Breast epithelium (tissue), 4 donors: ENCODE results near the gene ICAM4. TPM values are rescaled to one million over a fixed set of nuclear protein-coding genes. Genes with fewer than 3 reads are reported as not detected.

Source experiments
- DNase-seq, 2 donors: peaks; one replicate each; pipeline ENCODE4 v3.0.0-alpha.2; 2019; ENCODE audit warnings: low spot score in 2 of 2
- H3K27ac ChIP-seq, 2 donors: fragments of 200-600 bp; sonication (generic) in 1 of 2; one replicate each; pipeline ENCODE4 v1.5.1; 2016 to 2019; ENCODE audit warnings: mild to moderate bottlenecking in 1 of 2
- H3K27me3 ChIP-seq, 2 donors: fragments of 200-600 bp; sonication (generic) in 1 of 2; one replicate each; pipeline versions ENCODE4 v1.5.1 to v1.6.0; 2017 to 2019; ENCODE audit warnings: control low read depth in 1 of 2, mild to moderate bottlenecking in 1 of 2
- H3K36me3 ChIP-seq: fragments of 200-600 bp; one replicate; pipeline ENCODE4 v1.5.1; 2019
- H3K4me1 ChIP-seq, 2 donors: fragments of 200-600 bp; sonication (generic); one replicate each; pipeline ENCODE4 v1.5.1; 2016 to 2019; ENCODE audit warnings: control low read depth in 1 of 2
- H3K4me3 ChIP-seq, 3 donors: fragments of 200-600 bp; sonication (generic); 1 replicate in 2 of 3; 2 replicates in 1 of 3; pipeline ENCODE4 v1.5.1; 2016 to 2019; ENCODE audit warnings: mild to moderate bottlenecking in 3 of 3, moderate library complexity in 2 of 3
- H3K9me3 ChIP-seq, 2 donors: fragments of 200-600 bp; sonication (generic) in 1 of 2; one replicate each; pipeline ENCODE4 v1.5.1; 2016 to 2019; ENCODE audit warnings: control low read depth in 1 of 2
- POLR2A ChIP-seq: fragments of 450-650 bp; IDR thresholded peaks from one replicate; pipeline ENCODE4 v1.6.1; 2016; ENCODE audit warnings: antibody characterized with exemption, mild to moderate bottlenecking, moderate library complexity
- POLR2AphosphoS5 ChIP-seq, 3 donors: sonication (generic); formaldehyde crosslinking; IDR thresholded peaks; one replicate each; pipeline ENCODE4 v1.6.1; 2017; ENCODE audit warnings: antibody characterized with exemption in 3 of 3
- intact Hi-C: fragments of 100-400 bp; cut with DNase I; formaldehyde crosslinking; loops from one replicate; pipeline ENCODE4 v1.15.1; 2023; ENCODE audit warnings: low total_unique reads
- total RNA-seq, 3 donors: library from RNA; depleted of rRNA; stranded (reverse); fragments of >200 nt; gene quantifications; one replicate each; pipeline ENCODE4 v1.1.0, GENCODE V29; 2016
- TF ChIP-seq, protein P1 (sequence below), 3 donors: fragments of 450-650 bp; IDR thresholded peaks; one replicate each; pipeline ENCODE4 v1.5.1; 2016 to 2017; ENCODE audit warnings: antibody characterized with exemption in 3 of 3, mild to moderate bottlenecking in 3 of 3, moderate library complexity in 3 of 3

Gene ICAM4
- total RNA-seq, 3 donors from 2014 or later: 1.1 to 1.6 TPM; not detected in 1

DNA sequence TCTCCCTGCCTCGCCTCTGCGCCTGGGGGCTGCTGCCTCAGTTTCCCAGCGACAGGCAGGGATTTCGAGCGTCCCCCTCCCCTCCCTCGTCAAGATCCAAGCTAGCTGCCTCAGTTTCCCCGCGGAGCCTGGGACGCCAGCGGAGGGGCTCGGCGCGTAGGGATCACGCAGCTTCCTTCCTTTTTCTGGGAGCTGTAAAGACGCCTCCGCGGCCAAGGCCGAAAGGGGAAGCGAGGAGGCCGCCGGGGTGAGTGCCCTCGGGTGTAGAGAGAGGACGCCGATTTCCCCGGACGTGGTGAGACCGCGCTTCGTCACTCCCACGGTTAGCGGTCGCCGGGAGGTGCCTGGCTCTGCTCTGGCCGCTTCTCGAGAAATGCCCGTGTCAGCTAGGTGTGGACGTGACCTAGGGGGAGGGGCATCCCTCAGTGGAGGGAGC lies 16.6 kb upstream of the ICAM4 start:
- TF ChIP-seq, protein P1, sequence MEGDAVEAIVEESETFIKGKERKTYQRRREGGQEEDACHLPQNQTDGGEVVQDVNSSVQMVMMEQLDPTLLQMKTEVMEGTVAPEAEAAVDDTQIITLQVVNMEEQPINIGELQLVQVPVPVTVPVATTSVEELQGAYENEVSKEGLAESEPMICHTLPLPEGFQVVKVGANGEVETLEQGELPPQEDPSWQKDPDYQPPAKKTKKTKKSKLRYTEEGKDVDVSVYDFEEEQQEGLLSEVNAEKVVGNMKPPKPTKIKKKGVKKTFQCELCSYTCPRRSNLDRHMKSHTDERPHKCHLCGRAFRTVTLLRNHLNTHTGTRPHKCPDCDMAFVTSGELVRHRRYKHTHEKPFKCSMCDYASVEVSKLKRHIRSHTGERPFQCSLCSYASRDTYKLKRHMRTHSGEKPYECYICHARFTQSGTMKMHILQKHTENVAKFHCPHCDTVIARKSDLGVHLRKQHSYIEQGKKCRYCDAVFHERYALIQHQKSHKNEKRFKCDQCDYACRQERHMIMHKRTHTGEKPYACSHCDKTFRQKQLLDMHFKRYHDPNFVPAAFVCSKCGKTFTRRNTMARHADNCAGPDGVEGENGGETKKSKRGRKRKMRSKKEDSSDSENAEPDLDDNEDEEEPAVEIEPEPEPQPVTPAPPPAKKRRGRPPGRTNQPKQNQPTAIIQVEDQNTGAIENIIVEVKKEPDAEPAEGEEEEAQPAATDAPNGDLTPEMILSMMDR (IDR thresholded peaks at IDR 0.05): no peak
- no peak for TF ChIP-seq POLR2A
- TF ChIP-seq POLR2AphosphoS5 (IDR thresholded peaks at IDR 0.05): no peak
- Histone ChIP-seq H3K36me3 (no peaks in the 10 kb centered on the region), H3K4me1 (no peaks in the 10 kb centered on the region), H3K27ac (peak overlapping the region; percentile 88 to 91), H3K9me3 (no peaks in the 10 kb centered on the region), H3K4me3 (peak overlapping the region; percentile 59 to 68 (median 63)), H3K27me3 (no peaks in the 10 kb centered on the region)
- DNase-seq: no peak
- intact Hi-C loops: no loop called here

- Histone ChIP-seq H3K36me3 (no peaks in the 10 kb centered on the region), H3K4me1 (no peaks in the 10 kb centered on the region), H3K4me3 (peak within 1 kb of the TSS; percentile 59 to 68 (median 63))
These were observed 15.9 kb upstream of the ICAM4 start, which contains the start of gene ICAM1 for GRCh38 chr19:10270616-10271394. Gene ICAM1, plus strand, starts transcription at chr19:10271120. Its CDS starts 40 bp downstream, at chr19:10271160.

DNA sequence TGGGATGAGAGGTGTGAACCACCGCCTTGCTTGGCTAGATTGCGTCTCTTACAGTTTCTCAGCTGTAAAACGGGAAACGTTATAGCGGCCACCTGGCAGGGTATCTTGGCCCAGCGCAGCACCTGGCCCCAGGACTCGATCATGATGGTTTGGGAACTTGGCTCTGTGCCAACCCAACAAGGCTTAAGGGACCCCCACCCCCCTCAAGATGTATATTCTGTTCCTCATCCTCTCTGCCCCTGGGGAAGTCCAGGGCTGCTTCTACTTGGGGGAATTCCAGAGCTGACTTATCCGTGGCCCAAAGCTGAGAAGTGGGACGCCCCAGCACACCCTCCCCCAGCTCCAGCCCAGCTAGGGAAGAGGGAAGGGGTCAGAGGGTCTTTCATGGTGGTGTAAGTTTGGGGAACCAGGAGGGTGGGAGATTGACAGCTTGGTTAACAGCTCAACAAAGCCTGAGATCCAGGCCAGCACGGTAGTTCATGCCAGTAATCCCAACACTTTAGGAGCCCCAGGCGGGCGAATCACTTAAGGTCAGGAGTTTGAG lies 15.1 kb upstream of the ICAM4 start:
- no peaks in the 10 kb centered on the region for H3K9me3 ChIP-seq
- DNase-seq: no peak
- no peaks in the 10 kb centered on the region for H3K4me1 ChIP-seq
- no peaks in the 10 kb centered on the region for H3K27me3 ChIP-seq
- H3K4me3 ChIP-seq: peak overlapping the region; percentile 59 to 68 (median 63)
- no peaks in the 10 kb centered on the region for H3K36me3 ChIP-seq
- intact Hi-C loops: no loop called here
- TF ChIP-seq, protein P1 (IDR thresholded peaks at IDR 0.05): no peak
- TF ChIP-seq POLR2A: no peak
- TF ChIP-seq POLR2AphosphoS5 (IDR thresholded peaks at IDR 0.05): no peak
- H3K27ac ChIP-seq: peak overlapping the region; percentile 88 to 91

More at GRCh38 chr19:10270616-10271394, 15.9 kb upstream of the ICAM4 start, which contains the start of gene ICAM1:
- DNase-seq: peak; percentile 66 to 79
- intact Hi-C loops: no loop called here
- Histone ChIP-seq H3K27ac (peak within 1 kb of the TSS; percentile 88 to 91), H3K9me3 (no peaks in the 10 kb centered on the region), H3K27me3 (no peaks in the 10 kb centered on the region)
- TF ChIP-seq POLR2A (peak; percentile 54), POLR2AphosphoS5 (IDR thresholded peaks at IDR 0.05) (peak; percentile 80 to 98 (median 90))
- TF ChIP-seq, protein P1 (IDR thresholded peaks at IDR 0.05): peak in 2 of 3 donors; percentile 22 to 39

DNA sequence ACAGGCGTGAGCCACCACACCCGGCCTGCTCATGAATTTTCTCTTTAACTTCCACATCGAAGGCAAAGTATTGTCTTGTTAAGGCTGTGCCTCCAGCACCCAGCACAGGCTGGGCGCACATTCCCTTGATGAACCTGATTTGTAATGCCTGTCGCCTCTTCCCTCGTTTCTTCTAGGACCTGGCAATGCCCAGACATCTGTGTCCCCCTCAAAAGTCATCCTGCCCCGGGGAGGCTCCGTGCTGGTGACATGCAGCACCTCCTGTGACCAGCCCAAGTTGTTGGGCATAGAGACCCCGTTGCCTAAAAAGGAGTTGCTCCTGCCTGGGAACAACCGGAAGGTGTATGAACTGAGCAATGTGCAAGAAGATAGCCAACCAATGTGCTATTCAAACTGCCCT lies 12.2 kb upstream of the ICAM4 start:
- Histone ChIP-seq H3K36me3 (no peaks in the 10 kb centered on the region), H3K27me3 (no peaks in the 10 kb centered on the region), H3K9me3 (no peaks in the 10 kb centered on the region), H3K4me1 (no peaks in the 10 kb centered on the region), H3K4me3 (no peak overlapping the region), H3K27ac (no peak overlapping the region)
- intact Hi-C loops: no loop called here
- TF ChIP-seq, protein P1 (IDR thresholded peaks at IDR 0.05): no peak
- TF ChIP-seq POLR2A: no peak
- no peak for TF ChIP-seq POLR2AphosphoS5 (IDR thresholded peaks at IDR 0.05)
- no peak for DNase-seq
